ENCODE measurements around the gene GPX6.
A peak's percentile ranks its signal among the peaks of the same experiment; 100 is the strongest.

Gene GPX6

GRCh38 chr6:28537509-28538140 is 22.0 kb upstream of the GPX6 start:
- H3K4me3 ChIP-seq (ENCODE audit: low read length) = peak overlapping the region; percentile 46
- TF ChIP-seq CTCF (IDR thresholded peaks at IDR 0.05; ENCODE audit: insufficient read depth, low read depth, low read length, missing control alignments) = no peak
- DNase-seq (ENCODE audit: low read depth) = peak; percentile 75

DNA sequence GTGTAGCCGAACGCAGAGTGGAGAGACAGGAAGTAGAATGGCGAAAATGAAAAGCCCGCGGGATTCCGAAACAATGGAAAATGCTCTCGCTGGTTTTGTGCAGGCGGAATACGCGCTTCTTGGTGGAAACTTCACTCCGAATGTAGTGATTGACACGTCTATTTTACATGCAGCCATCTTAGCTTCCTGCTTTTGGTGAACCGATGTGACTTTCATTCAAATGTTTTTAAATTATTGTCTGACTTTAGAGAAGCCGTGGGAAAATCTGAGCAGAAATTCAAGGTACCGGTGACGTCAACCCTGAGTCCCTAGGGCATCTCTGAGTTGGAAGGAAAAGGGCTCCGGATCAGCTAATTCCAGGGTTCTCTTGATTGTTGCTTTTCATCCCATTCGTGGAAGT is 21.5 kb upstream of the GPX6 start:
- peak overlapping the region; percentile 46 for H3K4me3 ChIP-seq (ENCODE audit: low read length)
- peak; percentile 52 for DNase-seq (ENCODE audit: low read depth)
- TF ChIP-seq CTCF (IDR thresholded peaks at IDR 0.05; ENCODE audit: insufficient read depth, low read depth, low read length, missing control alignments) = no peak

DNA sequence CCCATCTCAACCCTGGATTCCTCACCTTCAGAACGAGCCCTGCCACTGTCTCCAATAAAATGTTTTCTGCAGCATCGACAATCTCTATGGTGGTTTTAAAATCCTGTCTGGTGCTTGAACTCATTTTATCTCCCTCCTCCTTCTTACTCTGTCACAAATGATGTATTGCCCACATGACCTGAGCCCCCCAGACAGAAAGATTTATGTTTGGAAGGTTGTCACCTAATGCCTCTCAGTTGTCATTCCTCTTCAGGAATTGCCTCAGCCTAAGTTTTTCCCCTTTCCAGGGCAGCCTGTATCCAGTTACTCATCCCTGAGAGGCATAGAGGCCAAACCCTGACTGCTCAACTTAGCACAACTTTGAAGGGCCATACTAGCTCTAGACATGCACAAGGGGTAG is 19.3 kb upstream of the GPX6 start:
- DNase-seq (ENCODE audit: low read depth) = no peak
- H3K4me3 ChIP-seq (ENCODE audit: low read length) = no peak overlapping the region
- no peak for TF ChIP-seq CTCF (IDR thresholded peaks at IDR 0.05; ENCODE audit: insufficient read depth, low read depth, low read length, missing control alignments)

- H3K4me3 ChIP-seq (ENCODE audit: low read length) = no peak overlapping the region
- no peak for DNase-seq (ENCODE audit: low read depth)
- no peak for TF ChIP-seq CTCF (IDR thresholded peaks at IDR 0.05; ENCODE audit: insufficient read depth, low read depth, low read length, missing control alignments)
These were observed 18.7 kb upstream of the GPX6 start for GRCh38 chr6:28534306-28534705.

DNA sequence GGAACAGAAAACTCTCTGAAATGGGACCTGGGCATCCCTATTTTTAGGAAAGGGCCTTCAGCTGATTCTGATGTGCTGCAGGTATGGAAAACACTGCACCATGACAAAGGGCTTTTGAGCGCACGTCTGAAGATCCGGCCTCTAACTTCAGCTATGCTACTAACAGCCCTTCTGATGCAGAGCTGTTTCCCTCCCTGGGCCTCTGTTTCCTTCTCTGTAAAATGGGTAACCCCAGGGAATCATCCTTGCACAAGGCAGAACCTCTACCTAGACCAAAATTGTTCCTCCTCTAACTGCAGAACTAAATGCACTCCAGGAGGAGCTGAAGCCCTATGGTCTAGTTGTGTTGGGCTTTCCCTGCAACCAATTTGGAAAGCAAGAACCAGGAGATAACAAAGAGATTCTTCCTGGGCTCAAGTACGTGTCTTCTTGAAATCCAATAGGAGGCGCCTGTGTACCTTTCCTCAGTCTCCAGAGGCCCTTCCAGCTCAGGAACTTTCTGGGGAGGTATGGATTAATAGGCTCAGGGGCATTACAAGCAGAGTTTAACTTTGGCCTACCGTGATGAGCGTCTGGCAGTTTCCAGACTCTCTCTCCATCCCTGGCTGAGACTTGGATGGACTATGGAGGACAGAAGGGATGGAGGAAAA is 16.0 kb upstream of the GPX6 start:
- no peak for TF ChIP-seq CTCF (IDR thresholded peaks at IDR 0.05; ENCODE audit: insufficient read depth, low read depth, low read length, missing control alignments)
- H3K4me3 ChIP-seq (ENCODE audit: low read length) = no peak overlapping the region
- DNase-seq (ENCODE audit: low read depth) = no peak

DNA sequence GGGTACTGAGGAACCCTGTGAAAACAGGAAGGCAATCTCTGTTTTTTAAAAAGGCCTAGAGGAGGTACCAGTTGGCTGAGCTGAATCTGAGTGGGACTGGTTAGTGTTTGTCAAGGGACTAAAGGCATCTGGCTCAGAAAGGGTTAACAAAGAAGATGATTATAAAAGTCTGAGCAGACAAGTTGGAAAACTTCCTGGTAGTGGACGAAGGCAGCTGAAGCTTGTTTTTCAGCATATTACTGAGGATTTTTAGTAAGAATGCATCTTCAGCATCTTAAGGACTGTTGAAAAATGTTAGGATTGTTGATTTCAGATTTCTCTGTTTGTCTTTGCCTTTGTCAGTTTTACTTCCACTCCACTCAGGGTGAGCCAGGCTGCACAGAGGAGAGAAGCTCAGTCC is 15.2 kb upstream of the GPX6 start:
- DNase-seq (ENCODE audit: low read depth) = no peak
- no peak for TF ChIP-seq CTCF (IDR thresholded peaks at IDR 0.05; ENCODE audit: insufficient read depth, low read depth, low read length, missing control alignments)
- H3K4me3 ChIP-seq (ENCODE audit: low read length) = no peak overlapping the region

All from epithelial cell of esophagus (primary cell).